NCI-H2029 (cell line): Measurements from ENCODE around the gene SLC46A1.

Source experiments
- DNase-seq: peaks from one replicate; lab custom pipeline; 2025; lab: John Stamatoyannopoulos, UW

Gene SLC46A1

GRCh38 chr17:28379814-28380801 is 25.9 kb downstream of the SLC46A1 start:
- DNase-seq = no peak

DNA sequence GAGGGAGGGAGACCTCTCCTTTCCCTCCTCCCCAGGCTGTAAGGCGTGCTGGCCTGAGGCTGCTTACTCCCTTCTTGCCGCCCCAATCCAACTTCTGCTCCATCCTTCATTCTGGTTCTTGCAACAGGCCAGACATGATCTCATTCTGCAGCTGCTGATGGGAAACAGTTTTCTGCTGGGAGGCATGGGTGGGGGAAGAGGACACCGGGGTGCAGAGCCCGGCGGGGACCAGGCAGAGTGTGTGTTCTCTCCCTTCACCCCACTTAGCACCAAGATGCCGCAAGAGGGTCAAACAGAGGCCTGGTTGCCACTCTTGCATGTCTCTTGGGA is 33.1 kb downstream of the SLC46A1 start:
- DNase-seq = no peak

- DNase-seq = no peak
Measured at GRCh38 chr17:28372203-28372944, 33.6 kb downstream of the SLC46A1 start.

DNA sequence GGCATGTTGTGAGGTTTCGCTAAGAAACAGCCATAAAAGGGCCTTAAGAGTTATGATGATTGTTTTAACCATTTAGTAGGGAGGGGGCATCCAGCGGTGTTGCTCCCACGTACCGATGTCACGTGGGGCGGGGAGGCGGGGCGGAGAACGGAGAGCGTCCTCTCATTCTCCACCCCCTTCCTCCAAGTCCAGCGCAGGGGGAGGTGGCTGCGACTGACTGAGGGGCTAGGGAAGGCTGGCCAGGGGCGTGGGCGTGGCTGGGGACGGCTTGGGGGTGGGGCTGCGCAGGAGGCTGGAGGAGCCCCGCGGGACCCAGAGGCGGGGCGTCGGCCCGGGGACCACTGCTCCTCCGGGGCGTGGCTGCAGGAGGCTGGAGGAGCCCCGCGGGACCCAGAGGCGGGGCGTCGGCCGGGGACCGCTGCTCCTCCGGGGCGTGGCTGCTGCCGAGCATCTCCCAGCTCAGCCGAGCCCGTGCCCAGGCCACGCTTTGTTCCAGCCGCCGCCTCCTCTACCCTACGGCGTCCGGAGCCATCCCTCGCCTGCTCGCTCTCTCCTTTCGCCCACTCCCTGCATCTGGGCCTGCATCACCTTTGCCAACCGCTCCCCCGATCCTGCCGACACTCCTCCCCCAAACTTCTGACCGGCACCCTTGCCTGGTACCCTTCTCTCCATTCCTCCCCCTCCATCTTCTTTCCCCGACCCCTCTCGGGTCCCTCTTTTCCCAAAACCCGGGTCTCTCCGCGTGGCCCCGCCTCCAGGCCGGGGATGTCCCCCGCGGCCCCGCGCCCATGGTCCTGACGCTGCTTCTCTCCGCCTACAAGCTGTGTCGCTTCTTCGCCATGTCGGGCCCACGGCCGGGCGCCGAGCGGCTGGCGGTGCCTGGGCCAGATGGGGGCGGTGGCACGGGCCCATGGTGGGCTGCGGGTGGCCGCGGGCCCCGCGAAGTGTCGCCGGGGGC is 34.5 kb downstream of the SLC46A1 start, which contains the start of gene SARM1:
Gene SARM1 (plus strand): TSS at position 450 of the 958 bp plus-strand sequence. CDS start 339 bp downstream, at position 789.
- DNase-seq = peak; percentile 21

GRCh38 chr17:28370744-28371103 is 35.3 kb downstream of the SLC46A1 start:
- no peak for DNase-seq

DNA sequence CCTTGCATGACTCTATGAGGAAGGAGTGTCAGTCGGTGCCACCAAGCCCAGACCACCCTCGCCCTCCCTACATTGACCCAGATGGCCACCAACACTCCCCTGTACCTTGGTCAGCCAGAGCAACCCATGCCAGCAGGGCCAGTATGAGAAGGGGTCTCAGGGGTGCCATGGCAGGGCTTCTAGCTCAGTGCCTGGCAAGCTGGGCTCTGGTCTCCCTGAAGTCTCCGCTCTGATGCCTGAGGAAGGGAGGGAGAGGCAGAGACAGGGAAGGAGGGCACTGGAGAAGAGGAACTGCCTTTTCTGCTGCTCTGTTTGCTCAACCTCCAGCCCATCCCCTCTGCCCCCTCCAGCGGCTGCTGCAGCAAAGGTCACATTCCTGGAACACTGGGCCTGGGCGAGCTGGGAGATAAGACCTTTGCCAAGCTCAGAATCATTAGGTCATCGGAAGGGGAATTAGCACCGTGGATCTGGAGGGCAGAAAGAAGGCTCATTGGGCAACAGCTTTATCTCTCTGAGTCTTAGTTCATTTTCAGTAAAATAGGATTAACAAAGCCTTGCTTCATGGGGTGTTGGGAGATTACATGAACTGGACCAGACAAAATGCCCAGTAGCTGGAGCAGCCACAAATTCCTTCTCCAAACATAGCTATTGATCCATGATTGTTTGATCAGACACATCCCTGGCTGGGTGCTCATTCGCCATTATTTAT is 35.8 kb downstream of the SLC46A1 start, which contains the start of gene VTN:
Gene VTN (minus strand): TSS at position 273 of the 709 bp plus-strand sequence. CDS start 104 bp downstream, at position 169.
- no peak for DNase-seq

DNA sequence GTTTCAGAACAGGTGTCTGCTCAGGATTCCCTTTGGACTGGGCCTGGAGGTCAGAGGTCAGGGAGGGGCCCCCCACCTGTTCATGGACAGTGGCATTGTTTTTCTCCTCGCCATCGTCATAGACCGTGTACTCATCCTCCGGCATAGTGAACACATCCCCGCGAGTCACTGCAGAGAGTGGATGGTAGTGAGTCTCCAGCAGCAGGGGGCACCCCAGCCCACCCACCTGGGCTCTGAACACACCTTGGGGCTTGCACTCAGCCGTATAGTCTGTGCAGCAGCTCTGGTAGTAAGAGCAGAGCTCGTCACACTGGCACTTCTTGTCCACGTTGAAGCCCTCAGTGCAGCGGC is 36.4 kb downstream of the SLC46A1 start:
- no peak for DNase-seq

GRCh38 chr17:28368915-28369683 is 36.9 kb downstream of the SLC46A1 start:
- DNase-seq = no peak

DNA sequence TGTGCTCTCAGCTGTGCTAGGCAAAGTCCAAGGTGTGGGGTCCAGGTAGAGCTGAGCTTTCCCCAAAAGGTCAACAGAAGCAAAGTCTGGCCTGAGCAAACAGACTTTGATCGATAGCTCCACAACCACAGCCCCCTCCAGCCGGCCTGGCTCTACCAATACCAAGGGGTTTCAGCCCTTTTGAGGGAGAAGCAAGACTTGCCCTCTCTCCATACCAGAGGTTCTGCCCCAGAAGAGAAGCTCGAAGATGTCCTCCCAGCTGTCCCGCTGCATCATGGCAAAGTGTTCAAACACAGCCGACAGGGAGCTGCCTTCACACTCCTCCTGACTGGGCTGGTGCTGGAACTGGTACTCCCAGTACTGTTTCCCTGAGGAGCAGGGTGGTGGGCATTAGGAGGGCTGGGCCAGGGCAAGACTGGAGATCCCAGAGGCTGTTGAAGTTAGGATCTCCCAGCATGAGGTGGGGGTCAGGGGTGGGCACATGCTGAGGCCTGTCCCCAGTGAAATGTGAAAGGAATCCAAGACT is 37.6 kb downstream of the SLC46A1 start:
- no peak for DNase-seq

GRCh38 chr17:28367641-28368305 is 38.2 kb downstream of the SLC46A1 start:
- no peak for DNase-seq

DNA sequence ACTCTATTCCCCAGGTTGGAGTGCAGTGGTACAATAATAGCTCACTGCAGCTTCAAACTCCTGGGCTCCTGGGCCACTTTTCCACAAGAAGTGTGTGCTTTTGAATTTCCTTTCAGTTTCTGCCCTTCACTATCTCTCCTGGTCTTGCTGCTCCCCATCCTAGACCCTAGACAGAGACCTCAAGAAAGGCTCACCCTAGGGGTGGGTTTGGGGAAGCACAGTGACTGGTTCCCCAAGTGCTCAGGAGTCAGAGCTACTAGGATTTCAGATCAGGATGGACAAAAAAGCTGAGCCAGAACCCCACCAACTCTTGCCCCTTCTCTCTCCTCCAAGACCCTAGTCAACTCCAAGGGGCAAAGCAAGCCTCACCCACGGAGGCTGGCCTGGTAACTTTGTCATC is 39.4 kb downstream of the SLC46A1 start:
- DNase-seq = no peak

- no peak for DNase-seq
Measured at GRCh38 chr17:28365487-28365886, 40.5 kb downstream of the SLC46A1 start.

DNA sequence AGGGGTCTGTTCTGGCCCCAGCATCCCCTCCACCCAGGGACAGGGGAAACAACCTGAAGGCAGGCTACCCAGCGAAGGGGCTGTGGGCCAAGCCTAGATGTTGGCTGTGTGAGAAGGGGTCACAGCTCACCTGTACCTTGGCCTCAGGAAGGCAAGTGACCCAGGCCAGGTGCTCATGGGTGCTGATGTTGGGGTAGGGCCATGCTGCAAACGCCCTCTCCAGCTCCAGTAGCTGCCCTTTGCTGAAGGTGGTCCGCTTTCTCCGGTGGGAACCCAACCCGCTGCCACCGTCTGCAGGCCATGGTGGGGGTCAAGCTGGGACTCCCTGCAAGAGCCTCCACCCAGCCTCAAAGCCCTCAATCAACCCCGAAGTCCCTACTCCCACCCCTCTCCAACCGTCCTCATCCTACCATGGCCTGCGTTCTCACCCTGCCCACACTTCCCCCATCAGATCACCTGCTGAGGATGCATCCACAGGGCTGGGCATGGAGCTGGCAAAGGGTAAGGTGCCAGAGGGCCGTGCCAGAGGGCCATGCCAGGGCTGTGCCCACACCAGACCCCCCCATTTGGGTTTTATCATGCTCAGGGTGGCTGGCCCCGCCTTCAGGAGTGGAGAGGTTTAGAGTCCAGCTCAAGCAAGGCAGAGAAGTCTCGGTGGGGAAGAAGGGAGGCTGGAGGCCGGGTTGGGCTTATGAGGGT is 41.2 kb downstream of the SLC46A1 start, which contains the start of gene SEBOX:
Gene SEBOX (minus strand): TSS at position 535 of the 699 bp plus-strand sequence. CDS start 48 bp downstream, at position 487.
- no peak for DNase-seq

- DNase-seq = no peak
Measured at GRCh38 chr17:28363776-28364650, 42.0 kb downstream of the SLC46A1 start.

DNA sequence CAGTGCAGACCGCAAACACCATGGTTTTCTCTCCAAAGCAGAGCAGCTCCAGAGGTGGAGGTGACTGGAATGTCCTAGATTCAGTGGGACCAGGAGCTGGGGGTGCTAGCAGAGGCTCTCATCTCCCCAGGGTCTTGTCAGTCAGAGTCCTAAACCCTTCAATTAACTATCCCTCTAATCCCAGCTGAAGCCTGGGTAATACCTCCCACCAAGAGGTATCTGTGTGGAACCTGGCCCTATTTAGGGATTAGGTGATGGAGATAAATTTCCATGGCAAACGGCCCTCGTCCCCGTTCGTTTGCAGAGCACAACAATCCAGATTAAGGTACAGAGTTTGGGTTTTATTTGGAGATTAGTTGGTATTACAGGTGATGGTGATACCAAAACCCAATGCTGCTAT is 42.8 kb downstream of the SLC46A1 start:
- no peak for DNase-seq

DNA sequence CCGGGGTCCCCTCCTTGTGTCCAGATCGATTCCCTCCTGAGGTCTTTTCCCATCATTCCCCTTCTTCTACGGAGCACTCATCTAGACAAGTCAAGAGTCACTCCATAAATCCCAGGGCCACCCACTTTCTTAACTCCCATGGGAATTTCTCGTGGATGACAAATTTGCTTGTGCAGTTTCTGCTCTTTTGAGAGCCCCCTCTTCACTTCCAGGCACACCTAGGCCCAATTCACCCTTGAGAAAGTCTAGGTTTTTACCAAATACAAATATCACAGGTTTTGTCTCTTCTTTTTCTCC is 48.2 kb downstream of the SLC46A1 start:
- DNase-seq = no peak

DNA sequence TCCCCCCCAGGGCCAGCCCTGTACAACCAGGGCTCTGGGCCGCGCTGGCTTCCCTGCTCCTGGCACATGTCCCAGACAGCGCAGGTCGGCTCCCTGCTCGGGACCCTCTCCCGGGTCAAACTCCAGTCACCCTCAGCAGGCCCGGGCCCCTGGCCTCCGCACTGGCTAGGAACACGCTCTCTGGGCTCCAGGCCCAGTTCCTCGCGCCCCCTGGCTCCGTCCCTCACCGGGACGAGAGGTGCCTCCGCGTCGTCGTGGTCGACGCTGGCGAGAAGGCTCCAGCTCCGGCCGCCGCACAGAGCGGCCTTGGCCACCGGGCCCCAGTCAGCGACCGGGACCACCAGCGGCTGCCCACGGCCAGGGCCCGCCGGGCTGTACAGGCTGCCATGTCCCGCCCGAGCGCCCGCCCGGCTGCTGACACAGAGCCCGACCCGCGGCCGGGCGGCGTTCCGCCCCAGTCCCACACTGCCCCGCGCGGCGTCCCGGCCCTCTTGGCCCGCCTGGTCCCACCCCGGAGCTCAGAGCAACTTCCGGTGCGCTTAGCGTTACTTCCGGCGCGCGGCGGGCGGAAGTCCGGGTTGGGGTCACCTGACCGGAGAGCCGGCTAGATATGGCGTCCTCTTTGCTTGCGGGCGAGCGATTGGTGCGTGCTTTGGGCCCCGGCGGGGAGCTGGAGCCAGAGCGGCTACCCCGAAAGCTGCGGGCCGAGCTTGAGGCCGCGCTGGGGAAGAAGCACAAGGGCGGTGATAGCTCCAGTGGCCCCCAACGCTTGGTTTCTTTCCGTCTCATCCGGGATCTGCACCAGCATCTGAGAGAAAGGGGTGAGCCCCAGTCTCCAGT is 48.7 kb downstream of the SLC46A1 start, which contains the start of gene POLDIP2:
Gene POLDIP2 (minus strand): TSS at position 467 of the 840 bp plus-strand sequence. CDS start 79 bp downstream, at position 388.
- peak; percentile 86 for DNase-seq
